HepG2 (cell line): Measurements from ENCODE around the gene NEK7. TPM values are rescaled to one million over a fixed set of nuclear protein-coding genes. Genes with fewer than 3 reads are reported as not detected.

Experiments used
- CSRNP1 ChIP-seq: sonication (generic); formaldehyde crosslinking; IDR thresholded peaks from 2 replicates; pipeline ENCODE4 v1.8.1; 2023; ENCODE audit warnings: mild to moderate bottlenecking, missing genetic modification reagents
- FOXP4 ChIP-seq: sonication (generic); formaldehyde crosslinking; IDR thresholded peaks from 2 replicates; pipeline ENCODE4 v1.4.0; 2020; ENCODE audit warnings: missing genetic modification reagents
- GPN1 ChIP-seq: sonication (generic); formaldehyde crosslinking; IDR thresholded peaks from 2 replicates; pipeline ENCODE4 v1.5.1; 2020; ENCODE audit warnings: missing genetic modification reagents, borderline replicate concordance
- HIC2 ChIP-seq: sonication (generic); formaldehyde crosslinking; IDR thresholded peaks from 2 replicates; pipeline ENCODE4 v1.9.0; 2022; ENCODE audit warnings: low read depth, missing genetic modification reagents
- MXD1 ChIP-seq: sonication (generic); formaldehyde crosslinking; IDR thresholded peaks from 2 replicates; pipeline ENCODE4 v1.4.0; 2020; ENCODE audit warnings: mild to moderate bottlenecking, missing genetic modification reagents
- NFE2L1 ChIP-seq: sonication (generic); formaldehyde crosslinking; IDR thresholded peaks from 2 replicates; pipeline ENCODE4 v1.4.0; 2020; ENCODE audit warnings: missing genetic modification reagents, mild to moderate bottlenecking, borderline replicate concordance
- PAXIP1 ChIP-seq: sonication (generic); formaldehyde crosslinking; conservative IDR thresholded peaks from 2 replicates; pipeline ENCODE4 v1.4.0; 2020; ENCODE audit warnings: mild to moderate bottlenecking, missing genetic modification reagents, moderate library complexity
- RAD21 ChIP-seq: fragments of 450-650 bp; formaldehyde crosslinking; IDR thresholded peaks from 2 replicates; pipeline ENCODE4 v1.5.0; 2020; ENCODE audit warnings: mild to moderate bottlenecking
- RARA ChIP-seq: IDR thresholded peaks from 2 replicates; pipeline ENCODE4 v1.6.1; 2016; ENCODE audit warnings: missing genetic modification reagents, missing compliant biosample characterization
- SOX5 ChIP-seq: IDR thresholded peaks from 2 replicates; pipeline ENCODE4 v1.6.1; 2016; ENCODE audit warnings: borderline replicate concordance
- SUZ12 ChIP-seq: fragments of 150-350 bp; IDR thresholded peaks from 2 replicates; pipeline ENCODE4 v1.6.1; 2014; ENCODE audit warnings: low read depth, low read length
- TEAD2 ChIP-seq: sonication (generic); formaldehyde crosslinking; IDR thresholded peaks from 2 replicates; pipeline ENCODE4 v1.9.0; 2021; ENCODE audit warnings: missing genetic modification reagents
- TFE3 ChIP-seq: IDR thresholded peaks from 2 replicates; pipeline ENCODE4 v1.6.1; 2016
- THAP11 ChIP-seq: IDR thresholded peaks from 2 replicates; pipeline ENCODE4 v1.6.1; 2016; ENCODE audit warnings: missing biosample characterization, missing genetic modification reagents
- ZNF224 ChIP-seq: sonication (generic); formaldehyde crosslinking; IDR thresholded peaks from 2 replicates; pipeline ENCODE4 v1.5.0; 2020; ENCODE audit warnings: mild to moderate bottlenecking, missing genetic modification reagents
- ZNF44 ChIP-seq: sonication (generic); formaldehyde crosslinking; IDR thresholded peaks from 2 replicates; pipeline ENCODE4 v1.5.1; 2020; ENCODE audit warnings: mild to moderate bottlenecking, missing genetic modification reagents
- polyA plus RNA-seq, 8 experiments: library from polyadenylated mRNA; depleted of rRNA in 3 of 8; stranded (reverse) in 7 of 8; unstranded in 1 of 8; fragments of >200 nt; fragmentation: Illumina TruSeq in 4 of 8; extraction: Trizol in 4 of 8; gene quantifications; 2 replicates each; pipeline versions ENCODE4 v1.2.1 to v1.2.3, GENCODE V29; 2011 to 2016; ENCODE audit warnings: low read depth in 4 of 8, missing spikeins in 1 of 8, mixed read lengths in 1 of 8; ENCODE audit not compliant: insufficient read depth in 1 of 8
- total RNA-seq, 5 experiments: library from RNA; depleted of rRNA; stranded (reverse); fragments of >200 nt; fragmentation: Illumina TruSeq; extraction: Trizol; gene quantifications; 2 replicates each; pipeline ENCODE4 v1.2.3, GENCODE V29; 2016; ENCODE audit warnings: low read depth in 1 of 5

NEK7 gene
- total and polyA plus RNA-seq, 2 of the 13 experiments (the other 11 are each of a cell fraction or from before 2014, with no cell fraction given), result 18.1 to 19.2 TPM

- TF ChIP-seq NFE2L1 (CRISPR knock-in tag) (no peak), MXD1 (CRISPR knock-in tag) (no peak), THAP11 (CRISPR knock-in tag) (peak; percentile 23; the same call in 1 of the 2 replicates), SOX5 (CRISPR knock-in tag) (peak; percentile 65; the same call in 1 of the 2 replicates), ZNF224 (CRISPR knock-in tag) (no peak), TEAD2 (CRISPR knock-in tag) (no peak), RARA (CRISPR knock-in tag) (peak; percentile 64), CSRNP1 (CRISPR knock-in tag) (0 out of 2 replicates have a peak, but pooled peaks have one; percentile 48), FOXP4 (CRISPR knock-in tag) (peak; percentile 49), PAXIP1 (CRISPR knock-in tag) (peak; percentile 76), SUZ12 (no peak), GPN1 (CRISPR knock-in tag) (no peak), HIC2 (CRISPR knock-in tag) (no peak), RAD21 (CRISPR knock-in tag) (no peak), TFE3 (CRISPR knock-in tag) (0 out of 2 replicates have a peak, but pooled peaks have one; percentile 11), ZNF44 (CRISPR knock-in tag) (no peak)
These were observed 5.4 kb downstream of the NEK7 start (continued) for GRCh38 chr1:198162091-198162767.
